ENCODE measurements around the gene FAM217B.

GRCh38 chr20:59940129-59940955 lies at the start of gene FAM217B, which contains the start of gene PPP1R3D:
- TF ChIP-seq CTCF (conservative IDR thresholded peaks at IDR 0.05) (peak; percentile 20), ZFX (IDR thresholded peaks at IDR 0.05) (no peak)
